ENCODE data around the gene SLC35F3. TPM values are rescaled to one million over a fixed set of nuclear protein-coding genes. Genes with fewer than 3 reads are reported as not detected.

SLC35F3 gene
- total RNA-seq, 1 experiment from 2014 or later: not detected

DNA sequence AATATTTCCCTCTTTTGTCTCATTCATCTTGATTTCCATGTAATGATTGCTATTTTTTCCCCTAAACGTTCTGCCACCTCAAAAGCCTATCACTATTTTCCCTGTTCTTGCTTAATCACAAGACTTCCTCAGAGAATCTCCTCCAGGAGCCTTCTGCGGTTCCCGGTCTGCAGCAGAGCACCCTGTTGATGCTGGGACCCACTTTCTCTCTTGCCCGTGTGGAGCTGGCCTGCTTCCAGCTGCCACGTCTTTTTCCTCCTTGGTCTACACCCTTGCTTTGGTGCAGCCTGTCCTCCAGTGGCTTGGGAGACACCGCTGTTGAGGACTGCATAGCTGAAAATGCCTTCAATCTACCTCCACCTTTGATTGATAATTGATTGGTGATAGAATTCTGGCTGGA lies 398.8 kb downstream of the SLC35F3 start:
- Mint-ChIP-seq H3K36me3 (ENCODE audit: insufficient read depth, unreplicated experiment) (no peaks in the 10 kb centered on the region), H3K27me3 (ENCODE audit: insufficient read depth, unreplicated experiment) (peaks cover 11% of the 10 kb centered on the region), H3K4me3 (ENCODE audit: unreplicated experiment) (no peak overlapping the region), H3K27ac (ENCODE audit: unreplicated experiment) (no peak overlapping the region), H3K9me3 (ENCODE audit: unreplicated experiment) (no peaks in the 10 kb centered on the region), H3K4me1 (ENCODE audit: low read depth, unreplicated experiment) (no peaks in the 10 kb centered on the region)
- intact Hi-C loops (cut with micrococcal nuclease; ENCODE audit: unreplicated experiment): no loop called here
- no TSS peak for BruUV-seq (replicated peaks)
- CTCF ChIA-PET: no interaction called here
- Histone ChIP-seq H3K4me1 (no peaks in the 10 kb centered on the region), H3K27me3 (replicated peaks; ENCODE audit: control insufficient read depth, insufficient read depth, low read length) (no peaks in the 10 kb centered on the region; the same call in 1 of the 2 replicates), H3K4me3 (ENCODE audit: low read depth, low read length) (no peak overlapping the region), H3K36me3 (ENCODE audit: control insufficient read depth, insufficient read depth, low read length) (no peaks in the 10 kb centered on the region), H3K9me3 (no peaks in the 10 kb centered on the region)
- POLR2A ChIA-PET: no interaction called here
- DNase-seq: no peak
- TF ChIP-seq, protein P1, sequence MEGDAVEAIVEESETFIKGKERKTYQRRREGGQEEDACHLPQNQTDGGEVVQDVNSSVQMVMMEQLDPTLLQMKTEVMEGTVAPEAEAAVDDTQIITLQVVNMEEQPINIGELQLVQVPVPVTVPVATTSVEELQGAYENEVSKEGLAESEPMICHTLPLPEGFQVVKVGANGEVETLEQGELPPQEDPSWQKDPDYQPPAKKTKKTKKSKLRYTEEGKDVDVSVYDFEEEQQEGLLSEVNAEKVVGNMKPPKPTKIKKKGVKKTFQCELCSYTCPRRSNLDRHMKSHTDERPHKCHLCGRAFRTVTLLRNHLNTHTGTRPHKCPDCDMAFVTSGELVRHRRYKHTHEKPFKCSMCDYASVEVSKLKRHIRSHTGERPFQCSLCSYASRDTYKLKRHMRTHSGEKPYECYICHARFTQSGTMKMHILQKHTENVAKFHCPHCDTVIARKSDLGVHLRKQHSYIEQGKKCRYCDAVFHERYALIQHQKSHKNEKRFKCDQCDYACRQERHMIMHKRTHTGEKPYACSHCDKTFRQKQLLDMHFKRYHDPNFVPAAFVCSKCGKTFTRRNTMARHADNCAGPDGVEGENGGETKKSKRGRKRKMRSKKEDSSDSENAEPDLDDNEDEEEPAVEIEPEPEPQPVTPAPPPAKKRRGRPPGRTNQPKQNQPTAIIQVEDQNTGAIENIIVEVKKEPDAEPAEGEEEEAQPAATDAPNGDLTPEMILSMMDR (IDR thresholded peaks at IDR 0.05; ENCODE audit: insufficient read depth in 1 of 2, low read depth in 1 of 2, low read length in 1 of 2, severe bottlenecking in 1 of 2, unreplicated experiment in 1 of 2): no peak

DNA sequence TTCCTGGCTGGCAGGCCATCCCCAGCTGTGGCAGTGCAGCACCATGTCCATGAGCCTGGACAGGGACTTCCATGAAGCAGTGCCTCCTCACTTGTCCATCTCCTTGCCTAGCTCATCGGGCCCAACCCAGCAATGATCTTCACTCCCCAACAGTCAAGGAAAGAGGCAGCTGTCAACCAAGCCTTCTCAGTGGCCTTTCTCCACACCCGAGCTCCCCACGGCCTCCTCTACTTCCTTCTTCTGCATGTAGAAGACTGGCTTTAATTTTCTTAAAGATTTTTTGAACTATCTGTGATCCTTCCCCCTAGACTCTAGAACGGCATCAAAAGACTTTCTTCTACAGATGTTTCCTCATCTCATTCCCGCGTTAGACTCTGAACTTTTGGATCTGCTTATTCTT lies 403.2 kb downstream of the SLC35F3 start:
- H3K9me3 Mint-ChIP-seq (ENCODE audit: unreplicated experiment): no peaks in the 10 kb centered on the region
- no peak for DNase-seq
- no TSS peak for BruUV-seq (replicated peaks)
- intact Hi-C loops (cut with micrococcal nuclease; ENCODE audit: unreplicated experiment): no loop called here
- no peaks in the 10 kb centered on the region for H3K27me3 ChIP-seq (replicated peaks; ENCODE audit: control insufficient read depth, insufficient read depth, low read length)
- no peaks in the 10 kb centered on the region for H3K36me3 Mint-ChIP-seq (ENCODE audit: insufficient read depth, unreplicated experiment)
- no peak overlapping the region for H3K4me3 Mint-ChIP-seq (ENCODE audit: unreplicated experiment)
- H3K4me1 ChIP-seq: no peaks in the 10 kb centered on the region
- POLR2A ChIA-PET: no interaction called here
- H3K9me3 ChIP-seq: no peaks in the 10 kb centered on the region
- CTCF ChIA-PET: no interaction called here
- H3K27me3 Mint-ChIP-seq (ENCODE audit: insufficient read depth, unreplicated experiment): peaks cover 16% of the 10 kb centered on the region
- TF ChIP-seq, protein P1 (IDR thresholded peaks at IDR 0.05; ENCODE audit: insufficient read depth in 1 of 2, low read depth in 1 of 2, low read length in 1 of 2, severe bottlenecking in 1 of 2, unreplicated experiment in 1 of 2): no peak
- H3K4me1 Mint-ChIP-seq (ENCODE audit: low read depth, unreplicated experiment): no peaks in the 10 kb centered on the region
- H3K36me3 ChIP-seq (ENCODE audit: control insufficient read depth, insufficient read depth, low read length): no peaks in the 10 kb centered on the region
- H3K27ac Mint-ChIP-seq (ENCODE audit: unreplicated experiment): no peak overlapping the region
- H3K4me3 ChIP-seq (ENCODE audit: low read depth, low read length): no peak overlapping the region

DNA sequence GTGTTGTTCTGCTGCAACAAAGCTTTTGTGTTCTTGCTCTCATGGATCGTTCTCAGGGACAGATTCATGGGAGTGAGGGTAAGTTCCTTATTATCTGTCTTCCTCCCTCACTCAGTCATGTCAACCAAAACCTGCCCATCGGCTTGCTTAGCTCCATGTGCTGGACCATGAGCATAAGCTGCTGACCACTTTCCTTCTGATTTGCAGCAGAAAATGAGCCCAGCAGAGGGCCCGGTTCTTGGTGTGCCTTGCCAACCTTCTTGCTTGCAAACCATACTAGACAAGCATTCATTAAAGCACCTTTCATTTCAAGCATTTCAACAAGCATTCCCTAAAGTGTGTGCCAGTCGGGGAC lies 404.7 kb downstream of the SLC35F3 start:
- H3K27ac Mint-ChIP-seq (ENCODE audit: unreplicated experiment): no peak overlapping the region

More for the DNA sequence above, 404.7 kb downstream of the SLC35F3 start:
- Mint-ChIP-seq H3K9me3 (ENCODE audit: unreplicated experiment) (no peaks in the 10 kb centered on the region), H3K4me3 (ENCODE audit: unreplicated experiment) (peak overlapping the region; percentile 72), H3K4me1 (ENCODE audit: low read depth, unreplicated experiment) (no peaks in the 10 kb centered on the region), H3K27me3 (ENCODE audit: insufficient read depth, unreplicated experiment) (peaks cover 13% of the 10 kb centered on the region), H3K36me3 (ENCODE audit: insufficient read depth, unreplicated experiment) (no peaks in the 10 kb centered on the region)
- no peak for DNase-seq
- no TSS peak for BruUV-seq (replicated peaks)
- Histone ChIP-seq H3K4me1 (peaks cover 5% of the 10 kb centered on the region; the same call in 1 of the 2 replicates), H3K9me3 (no peaks in the 10 kb centered on the region), H3K27me3 (replicated peaks; ENCODE audit: control insufficient read depth, insufficient read depth, low read length) (no peaks in the 10 kb centered on the region), H3K36me3 (ENCODE audit: control insufficient read depth, insufficient read depth, low read length) (no peaks in the 10 kb centered on the region), H3K4me3 (ENCODE audit: low read depth, low read length) (peak overlapping the region; percentile 21)
- CTCF ChIA-PET: interaction anchor here (0.7 to 1.8 kb wide), 7 partner anchors 9 to 198 kb away, joined by 3 to 8 read pairs (median 6); partner anchors contain the start of gene COA6
- TF ChIP-seq, protein P1 (IDR thresholded peaks at IDR 0.05; ENCODE audit: insufficient read depth in 1 of 2, low read depth in 1 of 2, low read length in 1 of 2, severe bottlenecking in 1 of 2, unreplicated experiment in 1 of 2): no peak
- intact Hi-C loops (cut with micrococcal nuclease; ENCODE audit: unreplicated experiment): no loop called here
- POLR2A ChIA-PET: no interaction called here
